Calu3 (cell line): ENCODE data around the gene ZNF865. TPM values are rescaled to one million over a fixed set of nuclear protein-coding genes. Genes with fewer than 3 reads are reported as not detected.
A peak's percentile ranks its signal among the peaks of the same experiment; 100 is the strongest.

Experiments
- BruUV-seq: library from RNA; stranded (reverse); fragments of 400-500 nt; replicated peaks from 2 replicates; lab custom pipeline; 2021; lab: Mats Ljungman, UMichigan
- CTCF ChIA-PET: fragments of 300-600 bp; sonication (Branson Sonifier 250); formaldehyde crosslinking; loops from one replicate; lab custom pipeline; 2022; ENCODE audit warnings: antibody characterized with exemption; lab: Charles Lee
- DNase-seq: peaks from one replicate; pipeline ENCODE4 v3.0.0; 2022
- H3K27ac Mint-ChIP-seq: one replicate; pipeline ENCODE4 v1.8.0; 2022; ENCODE audit warnings: mixed read lengths; ENCODE audit not compliant: unreplicated experiment
- H3K27me3 Mint-ChIP-seq: one replicate; pipeline ENCODE4 v1.8.0; 2022; ENCODE audit warnings: mixed read lengths; ENCODE audit not compliant: unreplicated experiment
- H3K36me3 Mint-ChIP-seq: one replicate; pipeline ENCODE4 v1.8.0; 2022; ENCODE audit warnings: mild to moderate bottlenecking, moderate library complexity, mixed read lengths; ENCODE audit not compliant: insufficient read depth, unreplicated experiment
- H3K4me1 Mint-ChIP-seq: one replicate; pipeline ENCODE4 v1.8.0; 2022; ENCODE audit warnings: mild to moderate bottlenecking, low read depth, mixed read lengths; ENCODE audit not compliant: unreplicated experiment
- H3K4me3 Mint-ChIP-seq: one replicate; pipeline ENCODE4 v1.8.0; 2022; ENCODE audit warnings: mild to moderate bottlenecking, low read depth, moderate library complexity, mixed read lengths; ENCODE audit not compliant: unreplicated experiment
- H3K9me3 Mint-ChIP-seq: one replicate; pipeline ENCODE4 v1.8.0; 2022; ENCODE audit warnings: low read depth, mixed read lengths; ENCODE audit not compliant: unreplicated experiment
- intact Hi-C: fragments of 100-400 bp; cut with micrococcal nuclease; formaldehyde crosslinking; loops from one replicate; pipeline ENCODE4 v1.10.0; 2022; ENCODE audit not compliant: unreplicated experiment
- total RNA-seq: library from RNA; stranded (reverse); gene quantifications from 2 replicates; pipeline ENCODE4 v1.2.3, GENCODE V29; 2022
- TF ChIP-seq, protein P1 (sequence below): fragments of 200-600 bp; IDR thresholded peaks from one replicate; pipeline ENCODE4 v1.8.0; 2022; ENCODE audit warnings: antibody characterized with exemption; ENCODE audit not compliant: unreplicated experiment

The ZNF865 gene
- total RNA-seq, 1 experiment from 2014 or later: 29.6 TPM

DNA sequence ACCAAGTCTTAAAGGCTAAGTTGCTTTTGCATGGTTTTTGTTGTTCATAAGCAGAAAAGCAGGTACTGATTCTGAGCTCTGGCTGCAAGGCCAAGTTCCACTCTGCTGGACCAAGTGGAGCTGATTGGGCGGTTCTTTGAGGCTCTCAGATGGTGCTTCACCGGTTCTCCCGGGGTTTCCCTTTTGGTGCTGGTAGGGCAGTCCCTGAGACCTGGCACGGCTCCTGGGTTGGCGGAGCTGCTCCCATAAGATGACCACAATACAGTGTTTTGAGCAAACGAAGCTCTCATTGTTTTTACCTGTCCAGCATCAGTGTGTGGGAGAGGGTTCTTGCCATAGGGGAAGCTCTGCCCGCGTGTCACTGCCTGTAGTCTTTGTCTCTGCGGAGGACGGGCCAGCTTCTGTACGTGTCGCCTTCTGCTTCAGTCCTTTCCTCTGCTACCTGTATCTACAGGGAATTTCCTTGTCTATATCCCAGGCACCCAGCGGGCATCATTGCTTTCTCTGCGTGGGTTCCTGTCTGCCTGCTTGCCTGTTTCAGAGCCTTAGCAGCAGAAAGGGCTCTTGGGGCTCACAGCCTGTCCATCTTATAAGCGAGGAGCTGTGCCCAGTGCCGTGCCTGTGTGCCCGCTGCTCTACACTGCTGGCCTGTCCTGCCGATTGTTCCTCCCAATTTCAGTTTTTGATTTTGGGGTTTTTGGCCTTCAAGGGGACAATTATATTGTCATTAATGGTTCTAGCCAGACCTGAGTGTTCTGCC is 51.7 kb downstream of the ZNF865 start:
- Mint-ChIP-seq H3K4me1 (peaks cover 27% of the 10 kb centered on the region), H3K27me3 (no peaks in the 10 kb centered on the region), H3K4me3 (peak overlapping the region; percentile 96), H3K36me3 (peaks cover 85% of the 10 kb centered on the region), H3K27ac (peak overlapping the region; percentile 96), H3K9me3 (no peaks in the 10 kb centered on the region)
- intact Hi-C loops: loop anchor here (2.0 to 10.0 kb wide), 2 partner anchors 16 to 148 kb away; no protein-coding TSS in a partner anchor
- CTCF ChIA-PET: interaction anchor here (0.9 to 1.5 kb wide), 4 partner anchors 11 to 153 kb away, joined by 3 to 7 read pairs (median 4); no protein-coding TSS in a partner anchor
- BruUV-seq: no TSS peak
- DNase-seq: peak; percentile 35
- TF ChIP-seq, protein P1, sequence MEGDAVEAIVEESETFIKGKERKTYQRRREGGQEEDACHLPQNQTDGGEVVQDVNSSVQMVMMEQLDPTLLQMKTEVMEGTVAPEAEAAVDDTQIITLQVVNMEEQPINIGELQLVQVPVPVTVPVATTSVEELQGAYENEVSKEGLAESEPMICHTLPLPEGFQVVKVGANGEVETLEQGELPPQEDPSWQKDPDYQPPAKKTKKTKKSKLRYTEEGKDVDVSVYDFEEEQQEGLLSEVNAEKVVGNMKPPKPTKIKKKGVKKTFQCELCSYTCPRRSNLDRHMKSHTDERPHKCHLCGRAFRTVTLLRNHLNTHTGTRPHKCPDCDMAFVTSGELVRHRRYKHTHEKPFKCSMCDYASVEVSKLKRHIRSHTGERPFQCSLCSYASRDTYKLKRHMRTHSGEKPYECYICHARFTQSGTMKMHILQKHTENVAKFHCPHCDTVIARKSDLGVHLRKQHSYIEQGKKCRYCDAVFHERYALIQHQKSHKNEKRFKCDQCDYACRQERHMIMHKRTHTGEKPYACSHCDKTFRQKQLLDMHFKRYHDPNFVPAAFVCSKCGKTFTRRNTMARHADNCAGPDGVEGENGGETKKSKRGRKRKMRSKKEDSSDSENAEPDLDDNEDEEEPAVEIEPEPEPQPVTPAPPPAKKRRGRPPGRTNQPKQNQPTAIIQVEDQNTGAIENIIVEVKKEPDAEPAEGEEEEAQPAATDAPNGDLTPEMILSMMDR: no peak

DNA sequence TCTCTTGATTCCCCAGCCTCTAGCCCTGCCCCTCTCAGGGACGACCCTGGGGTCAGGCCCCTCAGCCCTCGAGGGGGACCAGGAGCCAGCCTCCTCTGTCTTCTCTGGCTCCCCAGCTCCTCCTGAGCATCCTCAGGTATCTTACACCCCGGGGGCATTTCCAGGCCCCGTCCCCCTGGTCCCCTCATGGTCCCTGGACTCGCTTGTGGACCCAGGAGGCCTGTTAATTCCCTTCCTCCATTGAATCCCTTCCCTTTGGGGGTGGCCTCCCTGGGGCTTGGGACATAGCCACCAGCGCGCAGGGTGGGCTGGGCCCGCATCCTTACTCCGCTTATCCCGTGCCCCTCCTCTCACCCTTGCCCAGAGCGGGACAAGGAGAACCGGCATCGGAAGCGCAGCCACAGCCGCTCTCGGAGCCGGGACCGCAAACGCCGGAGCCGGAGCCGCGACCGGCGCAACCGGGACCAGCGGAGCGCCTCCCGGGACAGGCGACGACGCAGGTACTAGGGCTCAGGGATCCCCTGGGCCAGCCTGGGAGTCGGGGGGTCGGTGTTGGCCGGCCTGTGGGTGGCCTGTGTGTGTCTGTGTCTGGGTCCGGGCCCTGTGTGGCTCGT is 53.5 kb downstream of the ZNF865 start:
- H3K4me1 Mint-ChIP-seq: peaks cover 40% of the 10 kb centered on the region
- no TSS peak for BruUV-seq
- DNase-seq: no peak
- peaks cover 90% of the 10 kb centered on the region for H3K36me3 Mint-ChIP-seq
- no peaks in the 10 kb centered on the region for H3K27me3 Mint-ChIP-seq
- H3K4me3 Mint-ChIP-seq: peak overlapping the region; percentile 34
- CTCF ChIA-PET: interaction anchor here (0.5 kb wide), 1 partner anchor 24 kb away, joined by 5 read pairs; no protein-coding TSS in a partner anchor
- intact Hi-C loops: loop anchor here (10.0 kb wide), 1 partner anchor 146 kb away; no protein-coding TSS in a partner anchor
- H3K27ac Mint-ChIP-seq: peak overlapping the region; percentile 24
- no peaks in the 10 kb centered on the region for H3K9me3 Mint-ChIP-seq
- TF ChIP-seq, protein P1: no peak

DNA sequence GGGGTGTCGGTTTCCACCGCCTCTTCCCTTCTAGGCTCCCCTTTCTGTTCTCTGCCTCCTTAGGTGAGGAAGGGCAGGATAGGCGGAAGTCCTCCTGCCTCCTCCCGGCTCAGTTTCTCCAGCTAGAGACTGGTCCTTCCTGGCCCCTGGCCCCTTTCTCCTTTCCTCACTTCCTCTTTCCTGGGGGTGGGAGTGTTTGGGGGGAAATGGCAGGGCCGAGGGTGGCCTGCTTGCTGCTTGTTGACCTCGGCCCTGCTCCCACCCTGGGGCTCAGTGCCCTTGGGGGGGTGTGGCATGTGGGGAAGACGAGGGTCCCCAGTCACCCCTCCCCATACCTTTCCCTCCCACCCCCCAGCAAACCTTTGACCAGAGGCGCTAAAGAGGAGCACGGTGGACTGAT is 54.4 kb downstream of the ZNF865 start:
- no peak for DNase-seq
- Mint-ChIP-seq H3K27me3 (no peaks in the 10 kb centered on the region), H3K27ac (peak overlapping the region; percentile 24), H3K4me3 (peak overlapping the region; percentile 34), H3K9me3 (no peaks in the 10 kb centered on the region), H3K36me3 (peaks cover 90% of the 10 kb centered on the region), H3K4me1 (peaks cover 40% of the 10 kb centered on the region)
- BruUV-seq: no TSS peak
- TF ChIP-seq, protein P1: no peak
- CTCF ChIA-PET: no interaction called here
- intact Hi-C loops: loop anchor here (10.0 kb wide), 1 partner anchor 145 kb away; no protein-coding TSS in a partner anchor

DNA sequence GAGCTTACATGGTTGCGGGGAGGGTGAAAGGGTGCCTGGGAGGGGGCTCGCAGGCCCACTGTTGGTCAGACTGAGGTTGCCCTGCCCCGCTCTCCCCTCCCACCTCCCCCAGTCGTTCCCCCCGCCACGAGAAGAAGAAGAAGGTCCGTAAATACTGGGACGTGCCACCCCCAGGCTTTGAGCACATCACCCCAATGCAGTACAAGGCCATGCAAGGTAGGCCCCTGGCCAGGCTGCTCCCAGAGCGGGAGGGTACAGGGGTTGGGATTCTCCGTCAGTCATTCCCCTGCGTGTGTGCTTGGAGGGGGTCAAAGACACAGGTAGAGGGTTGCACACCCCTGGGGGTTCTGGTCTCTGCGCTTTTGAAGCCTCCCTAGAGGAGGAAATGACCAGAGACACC is 55.0 kb downstream of the ZNF865 start:
- Mint-ChIP-seq H3K9me3 (no peaks in the 10 kb centered on the region), H3K4me3 (no peak overlapping the region), H3K27me3 (no peaks in the 10 kb centered on the region), H3K36me3 (peaks cover 86% of the 10 kb centered on the region), H3K4me1 (peaks cover 40% of the 10 kb centered on the region), H3K27ac (no peak overlapping the region)
- no peak for DNase-seq
- CTCF ChIA-PET: no interaction called here
- intact Hi-C loops: no loop called here
- BruUV-seq: no TSS peak
- TF ChIP-seq, protein P1: no peak
